Measurements from ENCODE around the gene ZNF791.
"Not testable (repeated sequence)": the region's sequence is repeated elsewhere in the genome, so short reads cannot be mapped to it uniquely, and the experiment has no call there.

Gene ZNF791

DNA sequence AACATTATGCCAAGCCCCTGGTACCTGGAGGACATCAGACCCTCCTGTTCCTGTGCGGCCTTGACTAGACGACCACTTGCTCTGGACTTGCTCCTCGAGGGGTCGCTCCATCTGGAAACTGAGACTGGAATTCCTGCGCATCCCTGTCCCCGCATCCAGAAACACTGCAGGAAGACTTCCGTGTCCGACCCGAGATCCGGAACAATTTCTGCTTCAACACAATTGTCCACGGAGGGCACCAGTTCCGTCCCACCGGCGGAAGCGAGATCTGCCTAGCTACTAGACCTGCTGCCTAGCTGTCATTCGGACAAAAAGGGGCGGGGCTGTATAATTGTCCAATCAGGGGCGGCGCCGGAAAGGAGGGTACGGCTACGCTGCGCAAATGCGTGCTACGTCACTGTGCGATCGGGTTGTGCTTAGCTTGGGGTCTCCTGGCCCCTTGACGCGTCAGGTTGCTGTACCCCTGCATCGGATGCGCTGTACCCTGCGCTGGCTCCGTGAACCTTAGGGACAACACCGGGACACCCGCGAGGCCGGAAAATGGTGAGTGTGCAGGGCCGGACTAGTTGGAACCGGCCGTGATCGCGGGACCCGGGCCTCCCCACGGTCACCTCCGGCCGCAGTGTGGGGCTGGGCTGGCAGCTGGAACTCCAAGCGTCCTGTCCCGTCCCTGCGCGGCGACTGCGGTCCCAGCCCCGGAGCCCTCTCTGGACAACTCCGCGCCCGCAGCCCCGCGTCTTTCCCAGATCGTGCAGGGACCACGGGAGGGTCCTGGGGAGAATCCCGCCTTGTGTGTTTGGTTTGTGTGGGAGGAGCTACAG lies at the start of gene ZNF791, which contains the start of gene ZNF490:
TSS of gene ZNF791 (plus strand) at position 381 of the 821 bp plus-strand sequence. CDS start at position 541, 160 bp downstream.
TSS of gene ZNF490 (minus strand) at position 274 of the 821 bp plus-strand sequence. CDS start at position 141, 133 bp downstream.
- FAIRE-seq (peak; percentile 93), DNase-seq (ENCODE audit: insufficient read length, low spot score) (peak; percentile 97)
- TF ChIP-seq POLR2A (IDR thresholded peaks at IDR 0.05; ENCODE audit: low read depth, low read length): peak; percentile 76; the same call in 1 of the 2 replicates

DNA sequence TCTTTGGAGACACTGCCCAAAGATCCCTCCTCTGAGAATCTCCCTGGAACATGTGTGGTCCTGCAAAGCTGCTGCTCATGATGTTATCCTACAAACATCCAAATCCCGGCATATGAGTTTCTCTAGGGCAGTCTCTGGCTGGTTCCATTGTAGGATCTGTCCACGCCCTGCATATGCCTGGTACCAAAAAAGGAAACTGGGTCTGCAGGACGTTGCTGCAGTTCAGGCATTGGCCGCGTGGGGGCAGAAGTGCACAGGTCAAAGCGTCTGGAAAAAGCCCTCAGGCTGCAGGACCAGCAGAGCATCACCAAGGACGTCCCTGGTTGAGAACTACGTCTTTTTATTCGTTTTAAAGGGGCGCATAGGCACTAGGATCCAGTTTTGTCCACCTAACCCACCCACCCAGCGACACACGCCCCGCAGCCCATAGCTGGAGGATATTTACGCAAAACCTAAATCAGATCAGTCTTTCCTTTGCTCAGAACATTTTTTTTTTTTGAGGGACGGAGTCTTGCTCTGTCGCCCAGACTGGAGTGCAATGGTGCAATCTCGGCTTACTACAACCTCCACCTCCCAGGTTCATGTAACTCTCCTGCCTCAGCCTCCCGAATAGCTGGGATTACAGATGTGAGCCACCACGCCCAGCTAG lies 46.6 kb upstream of the ZNF791 start:
- DNase-seq (ENCODE audit: insufficient read length, low spot score): peak; percentile 90
- no peak for TF ChIP-seq POLR2A (IDR thresholded peaks at IDR 0.05; ENCODE audit: low read depth, low read length)
- peak; percentile 77 for FAIRE-seq

DNA sequence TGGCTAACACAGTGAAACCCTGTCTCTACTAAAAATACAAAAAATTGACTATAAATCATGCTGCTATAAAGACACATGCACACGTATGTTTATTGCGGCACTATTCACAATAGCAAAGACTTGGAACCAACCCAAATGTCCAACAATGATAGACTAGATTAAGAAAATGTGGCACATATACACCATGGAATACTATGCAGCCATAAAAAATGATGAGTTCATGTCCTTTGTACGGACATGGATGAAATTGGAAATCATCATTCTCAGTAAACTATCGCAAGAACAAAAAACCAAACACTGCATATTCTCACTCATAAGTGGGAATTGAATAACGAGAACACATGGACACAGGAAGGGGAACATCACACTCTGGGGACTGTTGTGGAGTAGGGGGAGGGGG lies 44.3 kb upstream of the ZNF791 start:
- not testable (repeated sequence) for FAIRE-seq; DNase-seq (ENCODE audit: insufficient read length, low spot score)

- no peak for TF ChIP-seq POLR2A (IDR thresholded peaks at IDR 0.05; ENCODE audit: low read depth, low read length)
- no peak for DNase-seq (ENCODE audit: insufficient read length, low spot score)
- FAIRE-seq: no peak
Observed at GRCh38 chr19:12567951-12568350, 42.8 kb upstream of the ZNF791 start.

DNA sequence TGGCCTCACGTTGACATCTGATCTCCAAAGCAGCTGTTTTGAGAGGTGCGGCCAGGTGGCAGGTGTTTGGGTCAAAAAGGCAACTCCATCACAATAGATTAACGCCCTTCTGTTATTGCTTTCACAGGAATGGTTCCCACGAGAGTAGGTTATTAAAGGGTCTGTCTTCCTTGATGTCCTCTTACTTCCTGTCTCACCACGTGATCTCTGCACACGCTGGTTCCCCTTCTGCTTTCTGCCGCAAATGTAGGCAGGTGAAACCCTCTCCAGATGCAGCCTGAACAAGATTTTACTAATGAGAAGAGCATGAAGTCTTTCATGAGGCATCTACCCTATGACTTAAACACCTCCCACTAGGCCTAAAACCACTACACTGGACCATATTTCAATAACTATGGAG lies 36.7 kb upstream of the ZNF791 start:
- no peak for TF ChIP-seq POLR2A (IDR thresholded peaks at IDR 0.05; ENCODE audit: low read depth, low read length)
- FAIRE-seq (no peak), DNase-seq (ENCODE audit: insufficient read length, low spot score) (no peak)

GRCh38 chr19:12578641-12579040 lies 32.1 kb upstream of the ZNF791 start:
- FAIRE-seq: no peak
- no peak for DNase-seq (ENCODE audit: insufficient read length, low spot score)
- no peak for TF ChIP-seq POLR2A (IDR thresholded peaks at IDR 0.05; ENCODE audit: low read depth, low read length)

GRCh38 chr19:12580180-12580694 lies 30.5 kb upstream of the ZNF791 start:
- FAIRE-seq (peak; percentile 15), DNase-seq (ENCODE audit: insufficient read length, low spot score) (peak; percentile 22)
- TF ChIP-seq POLR2A (IDR thresholded peaks at IDR 0.05; ENCODE audit: low read depth, low read length): no peak

GRCh38 chr19:12581100-12581499 lies 29.6 kb upstream of the ZNF791 start:
- no peak for DNase-seq (ENCODE audit: insufficient read length, low spot score)

GRCh38 chr19:12596485-12596884 lies 14.2 kb upstream of the ZNF791 start:
- no peak for FAIRE-seq
- no peak for TF ChIP-seq POLR2A (IDR thresholded peaks at IDR 0.05; ENCODE audit: low read depth, low read length)
- no peak for DNase-seq (ENCODE audit: insufficient read length, low spot score)

More at GRCh38 chr19:12581100-12581499, 29.6 kb upstream of the ZNF791 start:
- no peak for FAIRE-seq
- TF ChIP-seq POLR2A (IDR thresholded peaks at IDR 0.05; ENCODE audit: low read depth, low read length): no peak

DNA sequence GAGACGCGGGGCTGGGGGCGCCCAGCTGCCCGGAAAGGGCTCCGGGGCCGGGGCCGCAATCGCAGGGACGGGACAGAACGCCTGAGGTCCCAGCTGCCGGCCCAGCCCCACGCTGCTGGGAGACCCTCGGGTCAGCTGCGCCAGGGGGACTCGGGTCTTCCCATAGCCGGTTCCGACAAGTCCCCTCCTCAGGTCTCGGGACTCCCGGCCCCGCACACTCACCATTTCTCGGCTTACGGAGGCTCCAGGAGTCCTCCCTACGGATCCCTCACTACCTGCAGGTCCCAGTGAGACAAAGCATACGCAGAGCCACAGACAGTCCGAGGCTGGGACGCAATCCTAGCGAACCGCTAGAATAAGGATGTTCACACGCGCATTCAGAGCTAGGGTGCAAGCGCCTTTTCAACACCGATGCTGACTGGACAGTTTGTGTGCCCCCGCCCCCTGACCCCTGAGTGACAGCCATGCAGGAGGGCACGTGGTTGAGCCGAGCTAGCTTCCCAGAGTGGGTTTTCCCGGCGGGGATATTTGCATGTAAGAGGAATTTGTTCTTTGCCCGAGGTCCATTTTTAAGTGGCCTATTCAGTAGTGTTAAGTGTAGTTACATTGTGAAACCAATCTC lies 13.7 kb upstream of the ZNF791 start:
- no peak for DNase-seq (ENCODE audit: insufficient read length, low spot score)
- TF ChIP-seq POLR2A (IDR thresholded peaks at IDR 0.05; ENCODE audit: low read depth, low read length): no peak
- no peak for FAIRE-seq

DNA sequence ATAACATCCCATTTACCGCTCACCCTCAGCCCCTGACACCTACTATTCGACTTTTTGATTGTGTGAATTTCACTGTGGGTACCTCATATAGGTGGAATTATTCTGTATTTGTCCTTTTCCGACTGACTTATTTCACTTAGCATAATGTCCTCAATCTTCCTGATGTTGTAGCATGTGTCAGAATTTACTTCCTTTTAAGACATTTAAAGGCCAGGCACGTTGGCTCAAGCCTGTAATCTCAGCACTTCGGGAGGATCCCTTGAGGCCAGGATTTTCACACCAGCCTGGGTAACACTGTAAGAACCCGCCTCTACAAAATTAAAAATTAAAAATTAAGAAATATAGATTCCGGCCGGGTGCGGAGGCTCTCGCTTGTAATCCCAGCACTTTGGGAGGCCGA lies 13.1 kb upstream of the ZNF791 start:
- no peak for TF ChIP-seq POLR2A (IDR thresholded peaks at IDR 0.05; ENCODE audit: low read depth, low read length)
- FAIRE-seq: no peak

DNA sequence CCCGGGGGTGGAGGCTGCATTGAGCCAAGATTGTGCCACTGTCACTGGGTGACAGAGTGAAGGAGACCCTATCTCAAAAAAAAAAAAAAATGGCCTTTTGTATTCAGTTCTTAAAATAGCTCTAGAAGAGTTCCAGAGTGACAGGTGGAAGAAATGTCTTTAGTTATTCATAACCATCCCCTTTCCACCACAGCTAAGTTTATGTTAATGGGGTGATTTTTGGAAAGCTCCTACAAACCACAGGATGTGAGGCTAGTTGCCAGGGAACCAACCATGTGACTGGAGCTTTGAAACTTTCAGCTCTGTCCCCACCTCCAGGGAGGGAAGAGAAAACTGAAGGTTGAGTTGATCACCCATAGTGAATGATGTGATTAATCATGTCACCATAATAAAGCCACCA lies 7.0 kb upstream of the ZNF791 start:
- FAIRE-seq (no peak), DNase-seq (ENCODE audit: insufficient read length, low spot score) (no peak)
- TF ChIP-seq POLR2A (IDR thresholded peaks at IDR 0.05; ENCODE audit: low read depth, low read length): no peak

More for the DNA sequence above, 13.1 kb upstream of the ZNF791 start:
- no peak for DNase-seq (ENCODE audit: insufficient read length, low spot score)

GRCh38 chr19:12606796-12607195 lies 3.9 kb upstream of the ZNF791 start:
- FAIRE-seq (no peak), DNase-seq (ENCODE audit: insufficient read length, low spot score) (no peak)
- TF ChIP-seq POLR2A (IDR thresholded peaks at IDR 0.05; ENCODE audit: low read depth, low read length): no peak

DNA sequence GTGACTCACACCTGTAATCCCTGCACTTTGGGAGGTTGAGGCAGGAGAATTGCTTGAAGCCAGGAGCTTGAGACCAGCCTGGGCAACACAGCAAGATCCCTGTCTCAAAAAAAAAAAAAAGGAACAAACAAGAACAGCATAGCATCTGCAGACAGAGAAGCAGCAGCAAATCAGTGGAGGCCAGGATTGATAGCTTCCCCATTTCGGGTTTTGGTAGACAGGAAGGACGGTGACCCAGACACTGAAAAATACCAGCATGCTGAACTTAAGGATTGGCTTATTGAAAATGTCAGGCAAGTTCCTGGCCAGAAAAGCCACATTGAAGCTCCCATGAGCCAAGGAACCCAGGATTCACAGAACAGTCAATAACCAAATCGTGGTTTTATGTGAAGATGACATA lies 3.1 kb upstream of the ZNF791 start:
- FAIRE-seq (no peak), DNase-seq (ENCODE audit: insufficient read length, low spot score) (no peak)
- TF ChIP-seq POLR2A (IDR thresholded peaks at IDR 0.05; ENCODE audit: low read depth, low read length): no peak
